Nephron (organoid): Measurements from ENCODE around the gene FARP1.
A peak's percentile ranks its signal among the peaks of the same experiment; 100 is the strongest.
"Not testable (repeated sequence)": the region's sequence is repeated elsewhere in the genome, so short reads cannot be mapped to it uniquely, and the experiment has no call there.

Source experiments
- H3K27ac Mint-ChIP-seq, 3 experiments: 2 replicates each; pipeline ENCODE4 v1.8.0; 2020; ENCODE audit warnings: mixed read lengths in 3 of 3, mild to moderate bottlenecking in 2 of 3, moderate library complexity in 1 of 3
- H3K27me3 Mint-ChIP-seq: 2 replicates; pipeline ENCODE4 v1.8.0; 2021; ENCODE audit warnings: low read depth, mild to moderate bottlenecking, moderate library complexity, mixed read lengths
- H3K36me3 Mint-ChIP-seq: 2 replicates; pipeline ENCODE4 v1.8.0; 2020; ENCODE audit warnings: low read depth, mixed read lengths
- H3K4me1 Mint-ChIP-seq: 2 replicates; pipeline ENCODE4 v1.8.0; 2020; ENCODE audit warnings: mixed read lengths
- H3K4me3 Mint-ChIP-seq, 3 experiments: 2 replicates each; pipeline ENCODE4 v1.8.0; 2020; ENCODE audit warnings: mild to moderate bottlenecking in 3 of 3, mixed read lengths in 3 of 3, moderate library complexity in 2 of 3
- H3K9me3 Mint-ChIP-seq: 2 replicates; pipeline ENCODE4 v1.8.0; 2020; ENCODE audit warnings: mixed read lengths
- TF ChIP-seq, protein P1 (sequence below), 3 experiments: fragments of 200-600 bp; sonication (generic); IDR thresholded peaks; one replicate each; pipeline ENCODE4 v1.5.0; 2021; ENCODE audit warnings: antibody characterized with exemption in 3 of 3; ENCODE audit not compliant: unreplicated experiment in 3 of 3

Gene FARP1

DNA sequence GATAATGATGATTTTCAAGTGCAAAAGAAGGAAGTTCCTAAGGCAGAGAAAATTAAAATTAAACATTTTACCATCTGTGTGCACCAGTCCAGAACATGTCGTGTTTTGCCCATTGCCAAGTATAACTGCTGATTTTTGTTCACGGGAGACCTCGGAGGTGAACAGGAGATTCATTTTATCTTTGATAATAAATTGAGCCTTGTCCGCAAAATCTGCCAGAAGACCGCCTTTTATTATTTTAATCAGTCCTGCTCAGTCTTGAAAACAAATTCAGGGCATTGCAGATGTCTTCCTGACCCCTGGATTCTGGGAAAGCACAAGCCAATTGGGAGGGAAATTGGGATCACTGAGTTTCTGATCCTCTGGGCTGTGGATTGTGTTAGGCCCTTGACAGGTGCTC lies 268.1 kb downstream of the FARP1 start:
- no peak overlapping the region for H3K27ac Mint-ChIP-seq
- no peak overlapping the region for H3K4me3 Mint-ChIP-seq
- no peaks in the 10 kb centered on the region for H3K27me3 Mint-ChIP-seq
- TF ChIP-seq, protein P1, sequence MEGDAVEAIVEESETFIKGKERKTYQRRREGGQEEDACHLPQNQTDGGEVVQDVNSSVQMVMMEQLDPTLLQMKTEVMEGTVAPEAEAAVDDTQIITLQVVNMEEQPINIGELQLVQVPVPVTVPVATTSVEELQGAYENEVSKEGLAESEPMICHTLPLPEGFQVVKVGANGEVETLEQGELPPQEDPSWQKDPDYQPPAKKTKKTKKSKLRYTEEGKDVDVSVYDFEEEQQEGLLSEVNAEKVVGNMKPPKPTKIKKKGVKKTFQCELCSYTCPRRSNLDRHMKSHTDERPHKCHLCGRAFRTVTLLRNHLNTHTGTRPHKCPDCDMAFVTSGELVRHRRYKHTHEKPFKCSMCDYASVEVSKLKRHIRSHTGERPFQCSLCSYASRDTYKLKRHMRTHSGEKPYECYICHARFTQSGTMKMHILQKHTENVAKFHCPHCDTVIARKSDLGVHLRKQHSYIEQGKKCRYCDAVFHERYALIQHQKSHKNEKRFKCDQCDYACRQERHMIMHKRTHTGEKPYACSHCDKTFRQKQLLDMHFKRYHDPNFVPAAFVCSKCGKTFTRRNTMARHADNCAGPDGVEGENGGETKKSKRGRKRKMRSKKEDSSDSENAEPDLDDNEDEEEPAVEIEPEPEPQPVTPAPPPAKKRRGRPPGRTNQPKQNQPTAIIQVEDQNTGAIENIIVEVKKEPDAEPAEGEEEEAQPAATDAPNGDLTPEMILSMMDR (IDR thresholded peaks at IDR 0.05; ENCODE audit: unreplicated experiment in 3 of 3) = no peak
- H3K4me1 Mint-ChIP-seq = peaks cover 17% of the 10 kb centered on the region
- no peaks in the 10 kb centered on the region for H3K9me3 Mint-ChIP-seq
- H3K36me3 Mint-ChIP-seq = peaks cover 87% of the 10 kb centered on the region

DNA sequence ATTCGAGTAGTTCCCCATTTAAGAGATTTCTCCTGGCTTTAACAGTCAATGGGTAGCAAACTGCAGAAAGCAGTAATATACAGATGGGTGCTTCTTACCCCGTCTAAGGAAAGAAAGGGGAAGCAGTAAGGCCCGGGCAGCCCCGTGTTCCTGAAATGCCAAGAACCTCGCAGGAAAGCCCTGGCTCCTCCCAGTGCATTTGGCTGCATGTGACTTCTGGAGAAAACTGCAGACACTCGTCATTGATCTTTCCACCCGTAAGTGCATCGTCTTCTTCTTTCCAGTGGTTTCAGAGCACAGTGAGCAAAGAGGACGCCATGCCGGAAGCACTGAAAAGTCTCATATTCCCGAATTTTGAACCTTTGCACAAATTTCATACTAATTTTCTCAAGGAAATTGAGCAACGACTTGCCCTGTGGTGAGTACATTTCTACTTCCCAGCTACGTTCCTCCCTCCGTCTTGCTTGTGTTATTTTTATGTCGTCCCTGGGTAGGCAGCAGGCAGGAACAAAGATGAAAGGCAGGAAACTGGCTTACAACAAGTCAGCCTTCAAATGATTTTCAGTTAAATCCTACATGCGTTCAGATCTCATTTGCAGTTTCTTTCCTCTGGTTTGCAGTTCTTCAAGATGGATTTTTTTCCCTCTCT lies 268.8 kb downstream of the FARP1 start:
- Mint-ChIP-seq H3K4me1 (peaks cover 10% of the 10 kb centered on the region), H3K27me3 (no peaks in the 10 kb centered on the region), H3K9me3 (no peaks in the 10 kb centered on the region), H3K36me3 (peaks cover 90% of the 10 kb centered on the region), H3K4me3 (no peak overlapping the region), H3K27ac (peak overlapping the region; percentile 2 to 68 (median 6))
- TF ChIP-seq, protein P1 (IDR thresholded peaks at IDR 0.05; ENCODE audit: unreplicated experiment in 3 of 3) = no peak

DNA sequence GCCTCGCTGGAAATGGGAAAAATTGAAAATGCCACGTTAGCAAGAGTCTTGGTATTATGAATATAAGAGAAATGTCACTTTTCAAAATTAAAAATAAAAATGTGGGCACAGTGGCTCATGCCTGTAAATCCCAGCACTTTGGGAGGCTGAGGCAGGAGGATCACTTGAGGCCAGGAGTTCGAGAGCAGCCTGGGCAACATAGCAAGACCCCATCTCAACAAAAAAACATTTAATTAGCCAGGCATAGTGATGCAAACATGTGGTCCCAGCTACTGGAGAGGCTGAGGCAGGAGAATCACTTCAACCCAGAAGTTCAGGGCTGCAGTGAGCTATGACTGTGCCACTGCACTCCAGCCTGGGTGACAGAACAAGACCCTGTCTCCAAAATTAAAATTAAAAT lies 270.4 kb downstream of the FARP1 start:
- H3K4me1 Mint-ChIP-seq = not testable (repeated sequence)
- peaks cover 95% of the 10 kb centered on the region for H3K36me3 Mint-ChIP-seq

DNA sequence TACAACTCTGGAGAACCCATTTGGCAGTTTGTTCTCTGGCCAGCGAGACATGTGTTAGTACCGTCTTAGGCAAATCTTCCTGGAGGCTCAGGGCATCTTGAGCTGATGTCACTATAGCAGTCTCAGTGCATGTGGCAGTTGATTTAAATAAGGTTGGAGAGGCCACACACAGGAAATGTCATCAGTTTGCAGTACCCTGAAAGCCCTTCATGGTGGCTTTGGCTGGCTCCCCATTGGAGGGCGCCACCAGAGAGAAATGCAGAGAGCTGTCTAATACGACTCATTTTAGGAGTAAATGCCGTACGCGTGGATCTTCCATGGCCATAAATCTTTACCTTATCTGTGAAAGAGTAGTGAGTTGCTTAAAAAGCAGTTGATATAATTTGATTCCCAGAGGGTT lies 270.9 kb downstream of the FARP1 start:
- Mint-ChIP-seq H3K36me3 (peaks cover 97% of the 10 kb centered on the region), H3K27me3 (no peaks in the 10 kb centered on the region), H3K27ac (no peak overlapping the region), H3K4me1 (peaks cover 6% of the 10 kb centered on the region), H3K4me3 (no peak overlapping the region), H3K9me3 (peaks cover 4% of the 10 kb centered on the region)
- TF ChIP-seq, protein P1 (IDR thresholded peaks at IDR 0.05; ENCODE audit: unreplicated experiment in 3 of 3) = no peak

More for the DNA sequence above, 270.4 kb downstream of the FARP1 start:
- not testable (repeated sequence) for H3K9me3 Mint-ChIP-seq, H3K27ac Mint-ChIP-seq, H3K4me3 Mint-ChIP-seq, H3K27me3 Mint-ChIP-seq

DNA sequence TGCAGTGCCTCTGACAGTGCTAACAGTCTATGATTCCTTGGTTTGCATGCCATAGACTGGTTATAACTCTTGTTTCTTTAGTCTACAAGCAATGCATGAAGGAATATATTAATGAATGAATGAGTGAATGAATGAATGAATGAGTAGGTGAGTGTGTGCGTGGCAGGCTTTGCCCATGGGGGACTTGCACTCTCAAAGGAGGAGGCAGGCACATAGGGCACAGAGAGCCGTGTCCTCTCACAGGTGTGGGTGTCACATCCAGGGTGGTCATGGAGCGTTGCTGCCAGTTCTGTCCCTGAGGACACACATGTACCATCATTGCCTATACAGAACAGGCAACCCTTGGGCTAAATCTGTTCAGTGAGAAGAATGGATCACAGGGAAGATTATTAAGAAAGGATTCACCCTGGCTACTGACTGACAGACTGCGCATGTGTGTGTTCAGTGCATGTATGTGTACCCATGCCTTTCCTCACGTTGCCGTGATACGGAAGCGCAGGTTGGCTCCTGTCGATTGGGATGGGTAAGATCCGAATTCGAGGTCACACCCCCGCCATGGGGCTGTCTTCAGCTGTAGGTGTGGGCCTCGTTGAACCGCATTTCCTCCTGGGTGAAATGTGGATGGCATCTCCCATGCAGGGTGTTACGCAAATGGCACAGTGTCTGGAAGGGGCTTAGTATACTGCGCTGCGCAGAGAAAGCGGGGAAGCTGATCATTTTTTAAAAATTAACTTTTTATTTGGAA lies 272.6 kb downstream of the FARP1 start:
- Mint-ChIP-seq H3K27ac (no peak overlapping the region), H3K4me1 (peaks cover 6% of the 10 kb centered on the region), H3K4me3 (no peak overlapping the region), H3K27me3 (no peaks in the 10 kb centered on the region), H3K36me3 (peaks cover 95% of the 10 kb centered on the region), H3K9me3 (peaks cover 4% of the 10 kb centered on the region)
- TF ChIP-seq, protein P1 (IDR thresholded peaks at IDR 0.05; ENCODE audit: unreplicated experiment in 3 of 3) = no peak

DNA sequence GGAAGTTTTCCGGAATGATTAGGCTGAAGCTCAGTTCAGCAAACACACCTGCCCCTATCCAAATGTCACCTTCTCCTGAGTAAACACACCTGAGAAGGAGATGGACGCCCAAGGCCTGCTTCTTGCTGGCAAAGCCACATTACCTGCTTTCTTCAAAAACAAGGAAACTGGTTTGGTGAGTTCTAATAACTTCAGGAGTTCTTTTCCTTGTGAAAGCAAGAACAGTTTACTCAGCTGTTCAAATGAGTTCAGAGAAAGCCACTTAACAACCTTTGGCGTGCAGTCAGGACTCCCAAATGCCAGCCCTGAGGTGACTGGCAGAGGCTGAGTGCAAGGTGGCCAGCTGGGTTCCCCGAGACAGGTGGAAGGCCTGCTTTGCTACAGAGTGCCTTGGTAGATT lies 273.5 kb downstream of the FARP1 start:
- peaks cover 6% of the 10 kb centered on the region for H3K4me1 Mint-ChIP-seq
- peaks cover 95% of the 10 kb centered on the region for H3K36me3 Mint-ChIP-seq
- H3K27me3 Mint-ChIP-seq = no peaks in the 10 kb centered on the region
- TF ChIP-seq, protein P1 (IDR thresholded peaks at IDR 0.05; ENCODE audit: unreplicated experiment in 3 of 3) = no peak
- H3K27ac Mint-ChIP-seq = peak overlapping the region; percentile 1 to 83 (median 25)
- H3K9me3 Mint-ChIP-seq = peaks cover 4% of the 10 kb centered on the region
- H3K4me3 Mint-ChIP-seq = no peak overlapping the region
